Skeletal muscle tissue (tissue), 4 donors: ENCODE measurements around the gene IGF2BP2. TPM values are rescaled to one million over a fixed set of nuclear protein-coding genes. Genes with fewer than 3 reads are reported as not detected.
"Not testable (repeated sequence)": the region's sequence is repeated elsewhere in the genome, so short reads cannot be mapped to it uniquely, and the experiment has no call there.

Experiments used
- H3K27ac ChIP-seq: one replicate; pipeline ENCODE4 v1.7.0; 2013; ENCODE audit warnings: mild to moderate bottlenecking, low read depth, low read length, inconsistent platforms
- H3K27me3 ChIP-seq, 3 donors: one replicate each; pipeline ENCODE4 v1.7.0; 2013; ENCODE audit warnings: low read length in 3 of 3; ENCODE audit not compliant: control insufficient read depth in 3 of 3, insufficient read depth in 3 of 3
- H3K36me3 ChIP-seq, 3 donors: one replicate each; pipeline ENCODE4 v1.7.0; 2013; ENCODE audit warnings: low read length in 3 of 3; ENCODE audit not compliant: control insufficient read depth in 3 of 3, insufficient read depth in 3 of 3
- H3K4me1 ChIP-seq, 3 donors: one replicate each; pipeline ENCODE4 v1.7.0; 2013; ENCODE audit warnings: low read length in 3 of 3, mild to moderate bottlenecking in 3 of 3; ENCODE audit not compliant: control insufficient read depth in 3 of 3, insufficient read depth in 3 of 3
- H3K4me3 ChIP-seq, 3 donors: one replicate each; pipeline ENCODE4 v1.7.0; 2013; ENCODE audit warnings: low read length in 3 of 3
- H3K9ac ChIP-seq, 3 donors: one replicate each; pipeline ENCODE4 v1.7.0; 2013; ENCODE audit warnings: low read length in 3 of 3, mild to moderate bottlenecking in 3 of 3, moderate library complexity in 2 of 3, low read depth in 1 of 3
- H3K9me3 ChIP-seq, 3 donors: one replicate each; pipeline ENCODE4 v1.7.0; 2013; ENCODE audit warnings: low read length in 3 of 3; ENCODE audit not compliant: control insufficient read depth in 3 of 3
- total RNA-seq: library from RNA; depleted of rRNA; stranded (reverse); fragments of >200 nt; gene quantifications from one replicate; pipeline ENCODE4 v1.2.3, GENCODE V29; 2014
- donor health status: Osteomylitis.

IGF2BP2 gene
- total RNA-seq, 1 donor from 2014 or later: 26.6 TPM

DNA sequence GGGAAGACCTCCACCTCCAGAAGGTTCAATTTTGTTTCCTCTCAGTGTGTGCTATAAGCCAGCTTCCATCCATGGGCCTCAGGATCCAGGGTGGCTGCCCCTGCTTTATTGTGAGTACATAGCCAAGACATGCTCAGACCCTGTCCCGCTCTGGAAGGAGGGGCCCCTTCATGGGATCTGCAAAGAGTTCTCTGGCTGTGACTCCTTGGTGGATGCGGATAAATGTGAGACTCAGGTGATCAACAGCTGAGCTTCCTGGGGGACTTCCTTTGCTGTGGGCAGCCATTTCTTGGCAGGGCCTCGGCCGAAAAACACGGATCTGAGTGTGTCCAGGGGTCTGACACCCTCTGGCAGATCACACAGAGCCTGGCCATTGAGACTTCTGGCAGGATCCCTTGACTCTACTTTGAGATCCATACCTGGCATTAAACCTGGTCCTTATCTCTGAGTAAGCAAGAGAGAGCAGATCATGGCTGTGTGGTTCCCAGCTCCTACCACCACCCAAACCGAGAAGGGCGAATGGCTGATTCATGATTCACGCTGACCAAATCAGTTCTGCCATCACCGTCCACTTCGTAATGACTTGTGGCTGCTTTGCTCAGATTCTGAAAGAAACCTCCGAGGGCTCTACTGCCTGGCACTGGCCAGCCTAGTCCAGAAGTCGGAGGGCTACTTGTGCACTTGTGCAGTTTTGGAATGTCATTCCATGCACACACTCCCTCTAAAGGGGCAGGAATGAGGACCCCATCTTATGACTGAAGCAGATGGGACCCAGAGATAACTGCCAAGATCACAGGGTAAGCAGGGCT, 170.7 kb downstream of the IGF2BP2 start:
- Histone ChIP-seq H3K9ac (no peak overlapping the region), H3K36me3 (no peaks in the 10 kb centered on the region), H3K27ac (no peak overlapping the region), H3K4me1 (peaks cover 9 to 12% (median 10%) of the 10 kb centered on the region in 3 donors), H3K27me3 (no peaks in the 10 kb centered on the region), H3K9me3 (no peaks in the 10 kb centered on the region), H3K4me3 (no peak overlapping the region)

DNA sequence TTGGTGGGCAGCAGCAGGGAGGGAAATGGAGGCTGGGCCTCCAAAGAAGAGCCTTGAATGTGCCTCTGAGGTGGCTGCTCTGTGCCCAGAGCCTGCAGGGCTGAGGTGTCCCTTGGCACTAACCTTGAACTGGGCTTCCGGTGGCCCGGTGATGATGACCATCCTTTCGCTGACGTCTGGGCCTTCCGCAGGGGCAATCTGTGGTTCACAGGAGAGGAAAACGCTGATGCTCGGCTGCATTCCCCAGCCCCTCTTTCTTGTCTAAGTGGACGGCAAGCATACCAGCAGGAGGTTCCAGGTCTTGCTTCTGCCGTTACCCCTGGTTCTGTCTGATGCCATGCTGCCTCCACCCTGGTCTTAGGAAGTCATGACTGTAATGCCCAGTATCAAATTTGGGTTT, 172.9 kb downstream of the IGF2BP2 start:
- no peaks in the 10 kb centered on the region for H3K9me3 ChIP-seq
- no peak overlapping the region for H3K9ac ChIP-seq
- no peak overlapping the region for H3K27ac ChIP-seq
- no peaks in the 10 kb centered on the region for H3K27me3 ChIP-seq
- H3K4me3 ChIP-seq: no peak overlapping the region
- no peaks in the 10 kb centered on the region for H3K36me3 ChIP-seq
- peaks cover 0 to 8% (median under 1%) of the 10 kb centered on the region in 3 donors for H3K4me1 ChIP-seq

DNA sequence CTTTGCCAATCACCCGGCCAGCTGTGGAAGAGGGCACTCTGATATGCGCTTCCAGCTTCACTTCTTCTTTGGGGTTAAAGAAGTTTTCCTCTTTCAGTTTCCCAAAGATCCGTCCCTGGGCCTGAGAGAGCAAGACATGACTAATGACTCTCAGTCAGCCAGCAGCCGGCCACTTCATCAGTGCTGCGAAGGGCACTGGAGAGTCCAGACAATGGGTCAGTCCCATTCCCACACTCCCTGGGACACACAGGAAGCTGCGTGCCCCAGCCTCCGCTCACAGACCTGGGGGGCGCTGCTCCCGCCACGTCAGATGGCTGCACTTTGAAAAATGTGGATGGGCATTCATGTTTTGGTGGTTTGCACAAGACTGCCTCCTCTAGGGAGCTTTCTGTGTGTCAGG, 175.4 kb downstream of the IGF2BP2 start:
- H3K9me3 ChIP-seq: no peaks in the 10 kb centered on the region
- no peak overlapping the region for H3K4me3 ChIP-seq
- H3K9ac ChIP-seq: no peak overlapping the region
- no peaks in the 10 kb centered on the region for H3K4me1 ChIP-seq
- H3K27me3 ChIP-seq: no peaks in the 10 kb centered on the region
- no peak overlapping the region for H3K27ac ChIP-seq
- H3K36me3 ChIP-seq: no peaks in the 10 kb centered on the region

DNA sequence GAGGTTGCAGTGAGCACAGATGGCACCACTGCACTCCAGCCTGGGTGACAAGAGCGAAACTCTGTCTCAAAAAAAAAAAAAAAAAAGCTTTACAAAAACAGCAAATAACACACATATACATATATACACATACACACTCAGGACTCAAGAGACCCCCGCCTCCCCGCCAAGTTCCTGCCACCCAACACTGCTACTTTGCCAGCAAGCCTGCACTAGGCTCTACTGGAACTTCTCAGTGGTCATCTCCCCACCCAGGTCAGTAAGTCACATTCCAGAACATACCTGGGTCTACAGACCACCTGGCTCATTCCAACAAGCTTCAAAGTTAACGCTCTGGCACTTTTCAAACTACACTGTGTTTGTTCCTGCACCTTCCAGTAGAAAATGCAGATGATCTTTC, 176.4 kb downstream of the IGF2BP2 start:
- Histone ChIP-seq H3K4me3 (no peak overlapping the region), H3K9ac (no peak overlapping the region), H3K27ac (no peak overlapping the region), H3K27me3 (no peaks in the 10 kb centered on the region), H3K9me3 (no peaks in the 10 kb centered on the region), H3K36me3 (no peaks in the 10 kb centered on the region), H3K4me1 (no peaks in the 10 kb centered on the region)

DNA sequence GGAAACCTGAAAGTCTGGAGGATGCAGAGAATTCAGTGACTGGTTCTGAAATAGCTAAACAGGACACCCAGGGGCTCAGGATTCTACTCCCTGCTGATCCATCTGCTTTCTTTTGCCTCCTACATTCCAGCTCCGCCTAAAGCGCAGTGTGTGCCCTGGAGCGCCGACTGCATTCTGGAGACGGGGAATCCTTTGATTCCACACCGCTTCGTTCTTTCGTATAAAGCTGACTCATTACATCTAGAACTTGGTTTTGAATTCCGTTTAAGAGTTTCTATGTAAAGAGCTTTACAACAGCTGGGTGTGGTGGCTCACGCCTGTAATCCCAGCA, 177.0 kb downstream of the IGF2BP2 start:
- H3K27ac ChIP-seq: no peak overlapping the region
- H3K36me3 ChIP-seq: no peaks in the 10 kb centered on the region
- H3K27me3 ChIP-seq: no peaks in the 10 kb centered on the region
- no peaks in the 10 kb centered on the region for H3K4me1 ChIP-seq
- H3K9ac ChIP-seq: no peak overlapping the region
- no peak overlapping the region for H3K4me3 ChIP-seq
- no peaks in the 10 kb centered on the region for H3K9me3 ChIP-seq

DNA sequence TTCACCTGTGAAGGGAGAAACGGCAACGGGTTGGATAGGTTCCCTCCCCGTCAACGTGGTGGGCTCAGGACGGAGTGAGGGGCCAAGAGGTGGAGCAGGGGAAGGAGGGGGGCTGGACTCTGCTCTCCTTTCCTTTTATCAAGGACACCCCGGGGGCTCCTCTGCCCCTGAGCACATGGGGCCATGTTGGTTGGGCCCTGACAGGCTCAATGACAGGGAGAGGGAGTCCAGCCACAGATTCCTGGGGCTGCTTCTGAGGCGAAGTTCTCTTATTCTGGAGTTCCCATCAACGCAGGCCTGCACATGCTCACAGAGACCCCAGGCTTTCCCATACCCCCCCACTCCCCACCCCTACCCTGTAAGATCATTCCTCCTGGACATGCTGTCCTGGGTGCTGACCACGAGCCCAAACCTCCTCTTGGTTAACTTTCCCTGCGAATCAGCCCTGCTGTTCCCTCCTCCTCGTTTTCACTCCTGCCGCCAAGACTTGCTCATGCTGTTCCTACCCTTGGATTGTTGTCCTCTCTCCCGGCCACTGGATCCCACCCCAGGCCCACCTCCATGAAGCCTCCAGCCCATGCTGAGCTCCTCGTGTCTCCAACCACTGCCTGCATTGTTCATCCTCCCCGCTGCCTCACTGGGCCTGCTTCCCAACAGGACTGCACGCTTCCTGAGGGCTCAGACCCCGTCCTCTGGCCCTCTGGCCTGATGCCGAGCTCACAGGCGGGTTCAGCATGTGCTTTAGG, 177.5 kb downstream of the IGF2BP2 start:
- no peaks in the 10 kb centered on the region for H3K36me3 ChIP-seq
- H3K4me1 ChIP-seq: no peaks in the 10 kb centered on the region
- H3K27ac ChIP-seq: no peak overlapping the region
- no peaks in the 10 kb centered on the region for H3K27me3 ChIP-seq
- no peak overlapping the region for H3K4me3 ChIP-seq
- H3K9me3 ChIP-seq: no peaks in the 10 kb centered on the region
- H3K9ac ChIP-seq: no peak overlapping the region

DNA sequence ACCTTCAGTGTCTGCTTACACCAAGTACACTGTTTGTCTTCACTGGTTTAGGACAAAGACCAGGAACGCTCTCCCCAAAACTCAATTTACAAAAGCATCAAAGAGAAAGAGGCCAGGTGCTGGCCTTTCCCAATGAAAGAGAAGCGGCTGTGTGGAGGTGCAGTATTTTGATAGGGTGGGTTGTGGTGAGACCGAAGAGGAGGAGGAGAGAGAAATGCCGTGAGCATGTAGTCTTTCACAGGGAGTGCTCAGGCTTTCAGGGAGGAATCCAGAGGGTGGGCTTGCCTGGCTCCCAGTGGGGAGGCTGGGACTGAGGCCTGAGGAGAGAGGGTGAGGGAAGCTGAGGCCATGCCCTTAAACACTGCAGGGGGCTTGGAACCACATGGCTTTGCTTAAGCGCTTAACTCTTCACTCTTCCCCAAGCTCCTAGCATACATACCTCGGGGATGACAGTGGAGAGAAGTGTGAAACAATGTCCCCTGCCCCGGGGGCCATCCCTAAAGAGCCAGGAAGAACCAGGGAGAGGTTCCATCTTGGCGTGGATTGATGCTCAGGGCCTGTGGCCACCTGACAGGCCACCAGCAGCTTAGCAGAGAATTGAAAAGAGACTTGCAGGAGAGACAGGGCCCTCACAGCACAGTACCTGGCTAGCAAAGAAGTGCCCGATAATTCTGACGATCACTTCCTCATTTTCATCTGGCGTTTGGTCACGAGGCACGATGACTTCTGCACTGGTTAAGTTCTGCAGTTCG, 178.3 kb downstream of the IGF2BP2 start:
- H3K4me1 ChIP-seq: no peaks in the 10 kb centered on the region
- no peaks in the 10 kb centered on the region for H3K27me3 ChIP-seq
- H3K27ac ChIP-seq: no peak overlapping the region
- no peaks in the 10 kb centered on the region for H3K36me3 ChIP-seq
- no peak overlapping the region for H3K9ac ChIP-seq
- H3K9me3 ChIP-seq: no peaks in the 10 kb centered on the region
- no peak overlapping the region for H3K4me3 ChIP-seq

DNA sequence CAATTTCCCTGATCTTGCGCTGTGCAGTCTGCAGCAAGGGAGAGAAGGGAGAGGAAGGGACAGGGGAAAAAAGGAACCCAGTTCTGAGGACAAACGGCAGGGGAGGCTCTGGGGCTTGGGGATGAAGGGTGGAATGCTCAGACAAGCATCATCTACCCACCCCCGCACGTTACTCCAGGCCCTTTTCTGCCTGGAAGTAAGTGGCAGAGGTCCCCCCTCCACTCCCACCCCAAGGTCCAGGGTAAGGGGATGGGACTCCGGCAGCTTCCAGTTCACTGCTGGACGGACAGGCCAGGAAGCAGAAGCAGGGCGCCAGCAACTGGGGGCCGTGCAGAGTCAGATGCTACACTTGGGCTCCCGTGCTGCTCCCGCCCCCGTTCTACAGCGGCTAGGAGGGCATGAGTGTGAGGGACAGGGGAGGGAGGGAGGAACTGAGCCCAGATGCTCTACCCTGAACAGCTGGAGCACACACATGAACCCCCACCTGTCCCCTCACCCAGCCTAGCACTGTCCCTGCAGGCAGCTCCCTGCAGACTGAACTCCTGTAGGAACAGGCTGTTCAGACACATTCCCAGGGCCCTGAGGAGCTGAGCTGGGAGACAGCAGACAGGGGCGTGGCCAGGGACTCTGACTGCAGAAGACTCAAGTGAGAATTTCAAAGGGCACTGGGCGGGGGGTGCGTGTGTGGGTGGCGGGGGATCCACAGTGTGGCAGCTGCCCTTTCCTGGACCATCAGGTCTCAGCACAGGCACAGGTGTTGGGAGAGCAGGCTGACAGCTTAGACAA, 179.1 kb downstream of the IGF2BP2 start:
- Histone ChIP-seq H3K36me3 (no peaks in the 10 kb centered on the region), H3K9me3 (no peaks in the 10 kb centered on the region), H3K27me3 (no peaks in the 10 kb centered on the region), H3K4me1 (no peaks in the 10 kb centered on the region), H3K9ac (no peak overlapping the region), H3K27ac (no peak overlapping the region), H3K4me3 (no peak overlapping the region)

DNA sequence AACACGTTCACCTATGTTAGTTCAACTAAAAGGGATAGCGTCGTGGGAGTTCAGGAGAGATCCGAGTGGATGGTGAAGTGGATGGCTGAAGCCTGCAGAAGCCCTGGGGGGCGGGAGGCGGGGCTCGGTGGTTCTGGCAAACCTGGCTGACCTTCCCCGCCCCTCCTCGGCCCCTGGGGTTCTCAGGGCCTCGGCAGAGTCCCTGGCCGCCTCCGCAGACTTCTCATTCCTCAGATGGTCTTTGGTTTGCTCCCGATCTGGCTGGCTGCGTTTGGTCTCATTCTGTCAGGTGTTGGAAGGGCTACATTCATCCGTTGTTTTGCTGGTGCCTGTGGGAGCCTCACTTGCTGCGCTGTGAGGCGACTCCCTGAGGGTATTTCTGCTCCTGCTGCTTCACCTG, 179.7 kb downstream of the IGF2BP2 start:
- H3K4me3 ChIP-seq: not testable (repeated sequence)

More for the DNA sequence above, 179.7 kb downstream of the IGF2BP2 start:
- not testable (repeated sequence) for H3K4me1 ChIP-seq, H3K9ac ChIP-seq, H3K27ac ChIP-seq, H3K36me3 ChIP-seq, H3K9me3 ChIP-seq, H3K27me3 ChIP-seq
